GM12891 (cell line): ENCODE measurements around the gene TACSTD2.
"Not testable (repeated sequence)": the region's sequence is repeated elsewhere in the genome, so short reads cannot be mapped to it uniquely, and the experiment has no call there.

Source experiments
- DNase-seq: peaks from one replicate; pipeline ENCODE4 v3.0.0; 2011; ENCODE audit warnings: low spot score; ENCODE audit not compliant: insufficient read length
- FAIRE-seq: peaks from 2 replicates; lab custom pipeline; 2011; peaks lifted over from hg19 to GRCh38; lab: Jason Lieb, UNC
- PAX5 ChIP-seq: IDR thresholded peaks from 2 replicates; pipeline ENCODE4 v1.6.1; 2011; ENCODE audit warnings: low read length, moderate library complexity, mild to moderate bottlenecking; ENCODE audit not compliant: insufficient read depth, severe bottlenecking
- POLR2A ChIP-seq: IDR thresholded peaks from 2 replicates; pipeline ENCODE4 v1.6.1; 2011; ENCODE audit warnings: low read depth, low read length, control low read depth
- POLR2AphosphoS5 ChIP-seq: IDR thresholded peaks from 2 replicates; pipeline ENCODE4 v1.6.1; 2011; ENCODE audit warnings: low read depth, low read length, control low read depth
- POU2F2 ChIP-seq: IDR thresholded peaks from 2 replicates; pipeline ENCODE4 v1.6.1; 2011; ENCODE audit warnings: low read depth, mild to moderate bottlenecking, control low read depth, low read length, moderate library complexity
- SPI1 ChIP-seq: IDR thresholded peaks from 2 replicates; pipeline ENCODE4 v1.6.1; 2011; ENCODE audit warnings: low read depth, low read length, control low read depth
- TAF1 ChIP-seq: IDR thresholded peaks from 2 replicates; pipeline ENCODE4 v1.6.1; 2011; ENCODE audit warnings: low read depth, low read length, control low read depth

The TACSTD2 gene

GRCh38 chr1:58546520-58547308 lies 30.3 kb downstream of the TACSTD2 start, which contains the start of gene OMA1:
OMA1 (minus strand) TSS chr1:58546726; CDS start chr1:58539294, 7,432 bp downstream.
- DNase-seq = peak; percentile 82
- FAIRE-seq = peak; percentile 100

DNA sequence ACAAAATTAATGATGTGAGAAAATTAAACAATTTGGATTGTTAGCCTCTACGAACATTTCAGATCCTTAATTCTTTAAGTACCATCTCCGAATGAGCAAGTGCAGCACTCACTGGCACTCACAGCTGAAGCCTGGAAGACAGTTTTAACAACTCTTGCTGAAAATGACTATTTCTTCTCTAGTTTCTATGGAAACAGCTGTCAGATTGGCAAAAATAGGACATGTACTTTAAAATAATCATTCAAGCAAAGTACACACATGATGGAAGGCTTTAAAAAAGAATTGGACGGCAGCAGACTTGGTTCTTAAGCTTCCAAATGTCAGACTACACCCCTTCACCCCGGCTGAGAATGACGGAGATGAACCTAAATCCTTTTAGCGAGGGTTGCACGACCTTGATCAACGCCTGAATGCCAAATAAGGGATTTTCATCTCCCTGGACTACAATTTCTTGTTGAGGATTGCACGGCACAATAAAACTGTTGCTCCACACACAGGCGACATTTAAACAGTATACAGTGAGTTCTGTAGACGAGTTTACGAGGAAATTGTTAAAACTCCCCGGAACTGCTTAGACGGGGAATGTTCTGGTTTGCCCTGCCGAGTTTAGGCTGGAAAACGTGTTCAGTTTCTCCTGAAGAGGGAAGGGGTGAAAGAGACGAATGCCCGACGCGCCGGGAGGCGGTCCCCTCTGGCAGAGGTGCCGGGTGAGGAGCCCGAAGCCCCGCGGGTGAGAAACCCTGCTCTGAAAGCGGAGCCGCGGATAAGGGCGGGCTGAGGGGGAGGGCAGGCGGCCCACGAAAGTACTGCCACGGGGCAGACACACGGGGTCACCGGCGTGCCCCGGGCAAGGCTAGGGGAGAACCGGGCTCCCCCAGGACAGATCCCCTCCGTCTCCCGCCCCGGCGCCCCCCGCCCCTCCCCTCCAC lies 31.2 kb downstream of the TACSTD2 start:
- TF ChIP-seq POLR2A (peak; percentile 44; the same call in 1 of the 2 replicates), POU2F2 (no peak)
- peak; percentile 31 for FAIRE-seq

More at GRCh38 chr1:58546520-58547308, 30.3 kb downstream of the TACSTD2 start, which contains the start of gene OMA1:
- TF ChIP-seq POLR2AphosphoS5 = peak; percentile 92
- TF ChIP-seq PAX5 = peak; percentile 53
- TF ChIP-seq POLR2A = peak; percentile 80
- TF ChIP-seq SPI1 = peak; percentile 79
- peak; percentile 72; the same call in 1 of the 2 replicates for TF ChIP-seq POU2F2
- 0 out of 2 replicates have a peak, but pooled peaks have one; percentile 55 for TF ChIP-seq TAF1

DNA sequence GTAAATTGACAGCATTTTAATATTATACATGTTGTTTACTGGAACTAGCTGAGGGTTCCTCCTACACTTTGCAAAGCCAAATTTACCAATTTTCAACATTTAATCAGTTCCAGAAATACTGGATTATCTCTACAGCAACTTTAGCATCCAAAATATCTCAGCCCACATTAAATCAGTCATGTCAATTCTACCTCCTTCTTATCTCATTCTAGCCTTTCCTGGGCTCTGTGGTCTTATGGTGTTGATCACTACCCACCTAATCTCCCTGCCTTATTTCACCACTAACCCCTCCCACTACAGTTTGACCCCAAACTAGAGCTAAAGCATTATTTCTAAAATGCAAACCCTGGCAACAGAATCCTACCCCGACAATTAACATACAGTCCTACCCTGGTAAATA lies 33.8 kb downstream of the TACSTD2 start:
- DNase-seq (no peak), FAIRE-seq (no peak)
- no peak for TF ChIP-seq PAX5
- TF ChIP-seq SPI1 = no peak

More for the DNA sequence above, 31.2 kb downstream of the TACSTD2 start:
- peak; percentile 38 for DNase-seq

DNA sequence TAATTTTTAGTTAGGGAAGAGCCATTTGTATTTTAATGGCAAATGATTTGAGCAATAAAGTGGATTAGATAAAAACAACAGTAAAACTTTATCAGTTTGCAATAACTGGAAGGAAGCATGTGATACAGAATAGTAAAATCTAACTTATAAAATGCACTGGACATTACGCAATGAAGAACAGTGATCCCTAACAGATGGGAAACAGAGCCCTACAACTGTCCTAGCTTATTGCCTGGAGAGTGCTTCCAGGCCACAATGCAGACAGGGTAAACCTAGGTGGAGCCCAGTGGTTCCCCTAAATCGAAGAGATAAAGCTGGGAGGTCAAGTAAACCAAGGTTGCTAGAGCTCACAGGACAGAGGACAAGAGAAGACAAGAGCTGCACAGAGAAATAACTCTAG lies 37.5 kb downstream of the TACSTD2 start:
- no peak for FAIRE-seq
- TF ChIP-seq SPI1 = no peak
- TF ChIP-seq POLR2A = no peak
- TF ChIP-seq POU2F2 = no peak
- TF ChIP-seq PAX5 = no peak
- TF ChIP-seq TAF1 = no peak
- no peak for TF ChIP-seq POLR2AphosphoS5
- no peak for DNase-seq

- FAIRE-seq = no peak
- no peak for TF ChIP-seq PAX5
- no peak for TF ChIP-seq POLR2AphosphoS5
- no peak for TF ChIP-seq SPI1
- DNase-seq = no peak
Observed at GRCh38 chr1:58538821-58539220, 38.2 kb downstream of the TACSTD2 start.

DNA sequence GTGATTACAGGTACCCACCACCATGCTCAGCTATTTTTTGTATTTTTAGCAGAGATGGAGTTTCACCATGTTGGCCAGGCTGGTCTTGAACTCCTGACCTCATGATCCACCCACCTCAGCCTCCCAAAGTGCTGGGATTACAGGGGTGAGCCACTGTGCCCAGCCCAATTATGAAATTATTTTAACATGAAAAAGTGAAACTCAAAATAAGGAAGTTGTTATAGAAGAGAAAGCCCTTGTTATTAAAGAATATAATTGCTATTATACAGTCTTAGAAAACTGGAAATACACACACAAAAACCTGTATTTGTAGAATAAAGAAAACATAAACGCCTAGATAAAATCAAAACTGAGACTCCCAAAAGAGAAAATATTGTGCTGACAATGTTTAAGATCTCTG lies 45.2 kb downstream of the TACSTD2 start:
- FAIRE-seq = not testable (repeated sequence)

GRCh38 chr1:58529284-58529683 lies 47.8 kb downstream of the TACSTD2 start:
- TF ChIP-seq POU2F2 = no peak
- TF ChIP-seq TAF1 = no peak
- no peak for TF ChIP-seq PAX5
- no peak for TF ChIP-seq POLR2A
- TF ChIP-seq SPI1 = no peak
- TF ChIP-seq POLR2AphosphoS5 = no peak
- FAIRE-seq (no peak), DNase-seq (no peak)

More for the DNA sequence above, 45.2 kb downstream of the TACSTD2 start:
- not testable (repeated sequence) for DNase-seq

GRCh38 chr1:58528518-58528917 lies 48.5 kb downstream of the TACSTD2 start:
- TF ChIP-seq POU2F2 (no peak), TAF1 (no peak), SPI1 (no peak), PAX5 (no peak), POLR2A (no peak), POLR2AphosphoS5 (no peak)
- no peak for DNase-seq
- peak; percentile 41 for FAIRE-seq
